ENCODE data around the gene DGKQ. TPM values are rescaled to one million over a fixed set of nuclear protein-coding genes. Genes with fewer than 3 reads are reported as not detected.

Gene DGKQ
- total and polyA plus RNA-seq, 2 of the 8 experiments (the other 6 are each of a cell fraction or from before 2014, with no cell fraction given): 7.3 to 9.7 TPM

- TF ChIP-seq CHD7 (IDR thresholded peaks at IDR 0.05; ENCODE audit: insufficient replicate concordance, low read length): no peak
- no peak for TF ChIP-seq JUND (IDR thresholded peaks at IDR 0.05; ENCODE audit: low read length)
- no peak for TF ChIP-seq SAP30 (IDR thresholded peaks at IDR 0.05; ENCODE audit: insufficient read depth, insufficient replicate concordance, low read length)
- TF ChIP-seq CTBP2 (IDR thresholded peaks at IDR 0.05; ENCODE audit: borderline replicate concordance, insufficient read depth, insufficient read length, low read length): no peak
- no peak for TF ChIP-seq CTCF (IDR thresholded peaks at IDR 0.05; ENCODE audit: control extremely low read depth in 1 of 3, insufficient read depth in 1 of 3, low read depth in 1 of 3, low read length in 3 of 3)
- no peak for TF ChIP-seq NRF1 (IDR thresholded peaks at IDR 0.05; ENCODE audit: low read depth, low read length)
- TF ChIP-seq CBX5 (IDR thresholded peaks at IDR 0.05; ENCODE audit: low read depth, low read length): no peak
- no peak for TF ChIP-seq NANOG (IDR thresholded peaks at IDR 0.05; ENCODE audit: insufficient read depth, low read depth, low read length, poor library complexity, severe bottlenecking)
Observed at GRCh38 chr4:982291-982690, 8.9 kb upstream of the DGKQ start (continued).

Measured in H1 (cell line).